EH (cell line): Measurements from ENCODE around the gene WDFY3.
A peak's percentile ranks its signal among the peaks of the same experiment; 100 is the strongest.

ENCODE experiments used
- DNase-seq: peaks from one replicate; pipeline ENCODE4 v3.0.0-alpha.2; 2015; ENCODE audit warnings: low read depth

The WDFY3 gene

GRCh38 chr4:84948056-84948455, 18.4 kb downstream of the WDFY3 start:
- peak; percentile 45 for DNase-seq

GRCh38 chr4:84944947-84945346, 21.5 kb downstream of the WDFY3 start:
- DNase-seq = peak; percentile 59

GRCh38 chr4:84940960-84941359, 25.5 kb downstream of the WDFY3 start:
- no peak for DNase-seq

GRCh38 chr4:84939113-84939512, 27.4 kb downstream of the WDFY3 start:
- peak; percentile 20 for DNase-seq

- peak; percentile 90 for DNase-seq
Measured at GRCh38 chr4:84938316-84938715, 28.2 kb downstream of the WDFY3 start.

GRCh38 chr4:84937381-84937977, 29.0 kb downstream of the WDFY3 start:
- DNase-seq = peak; percentile 13

- DNase-seq = no peak
Measured at GRCh38 chr4:84936123-84936522, 30.4 kb downstream of the WDFY3 start.

- no peak for DNase-seq
Measured at GRCh38 chr4:84932462-84932861, 34.0 kb downstream of the WDFY3 start.

GRCh38 chr4:84931961-84932360, 34.5 kb downstream of the WDFY3 start:
- no peak for DNase-seq

- DNase-seq = no peak
Measured at GRCh38 chr4:84931274-84931673, 35.2 kb downstream of the WDFY3 start.

GRCh38 chr4:84928089-84928488, 38.4 kb downstream of the WDFY3 start:
- DNase-seq = no peak

- DNase-seq = no peak
Measured at GRCh38 chr4:84927428-84927827, 39.1 kb downstream of the WDFY3 start.

GRCh38 chr4:84925558-84925957, 40.9 kb downstream of the WDFY3 start:
- DNase-seq = no peak

- no peak for DNase-seq
Measured at GRCh38 chr4:84924434-84924833, 42.1 kb downstream of the WDFY3 start.

GRCh38 chr4:84920617-84921016, 45.9 kb downstream of the WDFY3 start:
- peak; percentile 74 for DNase-seq

GRCh38 chr4:84917869-84918600, 48.5 kb downstream of the WDFY3 start:
- DNase-seq = peak; percentile 45

- peak; percentile 45 for DNase-seq
Measured at GRCh38 chr4:84917086-84917821, 49.2 kb downstream of the WDFY3 start.

- peak; percentile 21 for DNase-seq
Measured at GRCh38 chr4:84916227-84916626, 50.3 kb downstream of the WDFY3 start.

GRCh38 chr4:84915396-84915780, 51.1 kb downstream of the WDFY3 start:
- DNase-seq = peak; percentile 66

- DNase-seq = no peak
Measured at GRCh38 chr4:84914686-84915395, 51.6 kb downstream of the WDFY3 start.

GRCh38 chr4:84913176-84913575, 53.3 kb downstream of the WDFY3 start:
- DNase-seq = no peak

- no peak for DNase-seq
Measured at GRCh38 chr4:84912741-84913140, 53.7 kb downstream of the WDFY3 start.

- DNase-seq = no peak
Measured at GRCh38 chr4:84908876-84909275, 57.6 kb downstream of the WDFY3 start.
